Activated CD4-positive, alpha-beta T cell treated with anti-CD3 and anti-CD28 coated beads, Interleukin-2, amount 50 U/mL, for 16 hours (primary cell): ENCODE measurements around the gene GALNT2.

Source experiments
- DNase-seq: peaks from one replicate; pipeline ENCODE4 v3.0.0-alpha.2; 2020

Gene GALNT2

GRCh38 chr1:230052018-230052417 is 15.0 kb upstream of the GALNT2 start:
- no peak for DNase-seq

GRCh38 chr1:230052665-230053064 is 14.4 kb upstream of the GALNT2 start:
- no peak for DNase-seq

- DNase-seq = no peak
Measured at GRCh38 chr1:230054092-230054749, 12.8 kb upstream of the GALNT2 start.

- DNase-seq = no peak
Measured at GRCh38 chr1:230056098-230056497, 10.9 kb upstream of the GALNT2 start.

- no peak for DNase-seq
Measured at GRCh38 chr1:230057100-230057499, 9.9 kb upstream of the GALNT2 start.

- no peak for DNase-seq
Measured at GRCh38 chr1:230057681-230058565, 9.1 kb upstream of the GALNT2 start.

- no peak for DNase-seq
Measured at GRCh38 chr1:230058626-230059025, 8.4 kb upstream of the GALNT2 start.

- no peak for DNase-seq
Measured at GRCh38 chr1:230061801-230062200, 5.2 kb upstream of the GALNT2 start.

- DNase-seq = no peak
Measured at GRCh38 chr1:230062521-230062920, 4.5 kb upstream of the GALNT2 start.

GRCh38 chr1:230064283-230064682 is 2.8 kb upstream of the GALNT2 start:
- DNase-seq = no peak

GRCh38 chr1:230065161-230065560 is 1.9 kb upstream of the GALNT2 start:
- no peak for DNase-seq

- no peak for DNase-seq
Measured at GRCh38 chr1:230065571-230065970, 1.5 kb upstream of the GALNT2 start.

- no peak for DNase-seq
Measured at GRCh38 chr1:230066031-230066430, 1.0 kb upstream of the GALNT2 start.

GRCh38 chr1:230067419-230067870 is 407 bp downstream of the GALNT2 start:
- DNase-seq = no peak

- DNase-seq = no peak
Measured at GRCh38 chr1:230067871-230068620, 1.0 kb downstream of the GALNT2 start.

- no peak for DNase-seq
Measured at GRCh38 chr1:230068621-230068873, 1.5 kb downstream of the GALNT2 start.

GRCh38 chr1:230068952-230069684 is 2.1 kb downstream of the GALNT2 start:
- DNase-seq = no peak

GRCh38 chr1:230069796-230070195 is 2.8 kb downstream of the GALNT2 start:
- DNase-seq = no peak

GRCh38 chr1:230070321-230071208 is 3.5 kb downstream of the GALNT2 start:
- DNase-seq = no peak

- DNase-seq = no peak
Measured at GRCh38 chr1:230071316-230071715, 4.3 kb downstream of the GALNT2 start.

- DNase-seq = no peak
Measured at GRCh38 chr1:230072296-230072695, 5.3 kb downstream of the GALNT2 start.

GRCh38 chr1:230072866-230073265 is 5.8 kb downstream of the GALNT2 start:
- no peak for DNase-seq
